Gastroesophageal sphincter (tissue), 4 donors: ENCODE measurements around the gene TDRD6. TPM values are rescaled to one million over a fixed set of nuclear protein-coding genes. Genes with fewer than 3 reads are reported as not detected.

ENCODE experiments used
- ATAC-seq: fragments of 150-250 bp; one replicate; pipeline ENCODE4 v1.9.1; 2016; ENCODE audit warnings: mild to moderate bottlenecking, moderate library complexity
- H3K27ac ChIP-seq, 4 donors: fragments of 200-600 bp; sonication (generic) in 3 of 4; 1 replicate in 3 of 4; 2 replicates in 1 of 4; pipeline ENCODE4 v1.5.1; 2016 to 2019
- H3K27me3 ChIP-seq: fragments of 200-600 bp; sonication (generic); one replicate; pipeline ENCODE4 v1.5.1; 2019
- H3K36me3 ChIP-seq, 2 donors: fragments of 200-600 bp; sonication (generic); one replicate each; pipeline ENCODE4 v1.5.1; 2019; ENCODE audit warnings: control low read depth in 1 of 2
- H3K4me1 ChIP-seq, 3 donors: fragments of 200-600 bp; sonication (generic); 1 replicate in 2 of 3; 2 replicates in 1 of 3; pipeline ENCODE4 v1.5.1; 2016 to 2019; ENCODE audit warnings: control low read depth in 2 of 3
- H3K4me3 ChIP-seq, 2 donors: fragments of 200-600 bp; sonication (generic); one replicate each; pipeline ENCODE4 v1.5.1; 2019; ENCODE audit warnings: mild to moderate bottlenecking in 1 of 2, moderate library complexity in 1 of 2
- H3K9me3 ChIP-seq, 3 donors: fragments of 200-600 bp; sonication (generic); one replicate each; pipeline ENCODE4 v1.5.1; 2017 to 2019; ENCODE audit warnings: control low read depth in 2 of 3
- EP300 ChIP-seq: sonication (generic); formaldehyde crosslinking; IDR thresholded peaks from one replicate; pipeline ENCODE4 v1.6.1; 2017; ENCODE audit warnings: antibody characterized with exemption, mild to moderate bottlenecking
- POLR2A ChIP-seq, 2 donors: fragments of 450-650 bp; IDR thresholded peaks; one replicate each; pipeline ENCODE4 v1.6.1; 2017; ENCODE audit warnings: antibody characterized with exemption in 2 of 2, mild to moderate bottlenecking in 2 of 2, moderate library complexity in 1 of 2
- POLR2AphosphoS5 ChIP-seq: sonication (generic); formaldehyde crosslinking; IDR thresholded peaks from one replicate; pipeline ENCODE4 v1.6.1; 2017; ENCODE audit warnings: antibody characterized with exemption
- WGBS, 2 donors: methylation state at CpG; one replicate each; pipeline ENCODE4 v1.1.5; 2018; ENCODE audit warnings: low coverage in 1 of 2; 5-methylcytosine and 5-hydroxymethylcytosine counted together
- total RNA-seq, 4 donors: library from RNA; depleted of rRNA; stranded (reverse); fragments of >200 nt; gene quantifications; one replicate each; pipeline ENCODE4 v1.1.0, GENCODE V29; 2016
- TF ChIP-seq, protein P1 (sequence below), 4 experiments: fragments of 200-600 bp in 2 of 4; fragments of 450-650 bp in 2 of 4; sonication (generic) in 1 of 4; IDR thresholded peaks; one replicate each; pipeline ENCODE4 v1.5.1; 2017 to 2019; ENCODE audit warnings: antibody characterized with exemption in 4 of 4, mild to moderate bottlenecking in 2 of 4, moderate library complexity in 2 of 4

TDRD6 gene
- total RNA-seq, 4 donors from 2014 or later: 0.15 to 5.1 (median 2.0) TPM

- Histone ChIP-seq H3K27ac (no peak overlapping the region), H3K4me3 (no peak overlapping the region), H3K36me3 (no peaks in the 10 kb centered on the region), H3K4me1 (no peaks in the 10 kb centered on the region), H3K9me3 (no peaks in the 10 kb centered on the region), H3K27me3 (no peaks in the 10 kb centered on the region)
- TF ChIP-seq, protein P1, sequence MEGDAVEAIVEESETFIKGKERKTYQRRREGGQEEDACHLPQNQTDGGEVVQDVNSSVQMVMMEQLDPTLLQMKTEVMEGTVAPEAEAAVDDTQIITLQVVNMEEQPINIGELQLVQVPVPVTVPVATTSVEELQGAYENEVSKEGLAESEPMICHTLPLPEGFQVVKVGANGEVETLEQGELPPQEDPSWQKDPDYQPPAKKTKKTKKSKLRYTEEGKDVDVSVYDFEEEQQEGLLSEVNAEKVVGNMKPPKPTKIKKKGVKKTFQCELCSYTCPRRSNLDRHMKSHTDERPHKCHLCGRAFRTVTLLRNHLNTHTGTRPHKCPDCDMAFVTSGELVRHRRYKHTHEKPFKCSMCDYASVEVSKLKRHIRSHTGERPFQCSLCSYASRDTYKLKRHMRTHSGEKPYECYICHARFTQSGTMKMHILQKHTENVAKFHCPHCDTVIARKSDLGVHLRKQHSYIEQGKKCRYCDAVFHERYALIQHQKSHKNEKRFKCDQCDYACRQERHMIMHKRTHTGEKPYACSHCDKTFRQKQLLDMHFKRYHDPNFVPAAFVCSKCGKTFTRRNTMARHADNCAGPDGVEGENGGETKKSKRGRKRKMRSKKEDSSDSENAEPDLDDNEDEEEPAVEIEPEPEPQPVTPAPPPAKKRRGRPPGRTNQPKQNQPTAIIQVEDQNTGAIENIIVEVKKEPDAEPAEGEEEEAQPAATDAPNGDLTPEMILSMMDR (IDR thresholded peaks at IDR 0.05): no peak
- TF ChIP-seq POLR2A (IDR thresholded peaks at IDR 0.05) (no peak), EP300 (no peak), POLR2AphosphoS5 (no peak)
- WGBS, 2 donors: 66 to 80% methylated on average over 4 of the region's 4 CpGs
- no peak for ATAC-seq
Observed at GRCh38 chr6:46684771-46685170, 2.9 kb upstream of the TDRD6 start.

DNA sequence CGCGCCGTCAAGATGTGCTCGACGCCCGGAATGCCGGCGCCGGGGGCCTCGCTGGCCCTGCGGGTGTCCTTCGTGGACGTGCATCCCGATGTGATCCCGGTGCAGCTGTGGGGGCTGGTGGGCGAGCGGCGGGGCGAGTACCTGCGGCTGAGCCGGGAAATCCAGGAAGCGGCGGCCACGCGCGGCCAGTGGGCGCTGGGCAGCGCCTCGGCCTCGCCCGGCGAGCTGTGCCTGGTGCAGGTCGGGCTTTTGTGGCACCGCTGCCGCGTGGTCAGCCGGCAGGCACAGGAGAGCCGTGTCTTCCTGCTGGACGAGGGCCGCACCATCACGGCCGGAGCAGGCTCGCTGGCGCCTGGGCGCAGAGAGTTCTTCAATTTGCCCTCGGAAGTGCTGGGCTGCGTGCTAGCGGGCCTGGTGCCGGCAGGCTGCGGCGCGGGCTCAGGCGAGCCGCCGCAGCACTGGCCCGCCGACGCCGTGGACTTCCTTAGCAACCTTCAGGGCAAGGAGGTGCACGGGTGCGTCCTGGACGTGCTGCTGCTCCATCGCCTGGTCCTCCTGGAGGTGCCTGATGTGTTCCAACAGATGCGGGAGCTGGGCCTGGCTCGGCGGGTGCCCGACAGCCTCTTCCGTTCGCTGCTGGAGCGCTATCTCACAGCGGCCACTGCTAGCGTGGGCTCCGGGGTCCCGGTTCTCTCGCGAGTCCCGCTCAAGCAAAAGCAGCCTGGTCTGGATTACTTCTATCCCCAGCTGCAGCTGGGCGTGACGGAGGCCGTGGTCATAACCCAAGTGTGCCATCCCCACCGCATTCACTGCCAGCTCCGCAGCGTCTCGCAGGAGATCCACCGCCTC, 656 bp downstream of the TDRD6 start:
- no peaks in the 10 kb centered on the region for H3K9me3 ChIP-seq
- H3K4me1 ChIP-seq: peaks cover 0 to 8% (median 0%) of the 10 kb centered on the region in 3 donors
- H3K27me3 ChIP-seq: no peaks in the 10 kb centered on the region
- no peak overlapping the region for H3K4me3 ChIP-seq
- H3K27ac ChIP-seq: no peak overlapping the region
- TF ChIP-seq POLR2A (IDR thresholded peaks at IDR 0.05): no peak
- ATAC-seq: no peak
- H3K36me3 ChIP-seq: no peaks in the 10 kb centered on the region
- 50% methylated on average over 2 of the region's 85 CpGs; no CpG with 5 or more reads in 1 of the 2 donors for WGBS, 2 donors

DNA sequence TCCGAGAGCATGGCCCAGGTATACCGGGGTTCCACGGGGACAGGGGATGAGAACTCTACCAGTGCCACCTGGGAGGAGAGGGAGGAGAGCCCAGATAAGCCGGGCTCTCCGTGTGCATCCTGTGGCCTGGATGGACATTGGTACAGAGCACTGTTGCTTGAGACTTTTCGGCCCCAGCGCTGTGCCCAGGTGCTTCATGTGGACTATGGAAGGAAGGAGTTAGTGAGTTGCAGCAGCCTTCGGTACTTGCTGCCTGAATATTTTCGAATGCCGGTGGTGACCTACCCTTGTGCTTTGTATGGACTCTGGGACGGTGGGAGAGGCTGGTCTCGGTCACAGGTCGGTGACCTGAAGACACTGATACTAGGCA, 1.3 kb downstream of the TDRD6 start:
- Histone ChIP-seq H3K4me3 (no peak overlapping the region), H3K27ac (no peak overlapping the region), H3K9me3 (no peaks in the 10 kb centered on the region), H3K27me3 (no peaks in the 10 kb centered on the region), H3K4me1 (peaks cover 0 to 8% (median 0%) of the 10 kb centered on the region in 3 donors), H3K36me3 (no peaks in the 10 kb centered on the region)
- 98 to 100% methylated on average over 3 to 8 of the region's 13 CpGs for WGBS, 2 donors
- TF ChIP-seq POLR2A (IDR thresholded peaks at IDR 0.05) (no peak), EP300 (no peak), POLR2AphosphoS5 (no peak)
- TF ChIP-seq, protein P1 (IDR thresholded peaks at IDR 0.05): no peak
- no peak for ATAC-seq

GRCh38 chr6:46689657-46690056, 2.0 kb downstream of the TDRD6 start:
- no peak overlapping the region for H3K4me3 ChIP-seq
- no peaks in the 10 kb centered on the region for H3K36me3 ChIP-seq
- H3K9me3 ChIP-seq: no peaks in the 10 kb centered on the region
- no peak overlapping the region for H3K27ac ChIP-seq
- no peaks in the 10 kb centered on the region for H3K27me3 ChIP-seq
- peaks cover 0 to 8% (median 0%) of the 10 kb centered on the region in 3 donors for H3K4me1 ChIP-seq
- WGBS, 2 donors: 58 to 73% methylated on average over 3 of the region's 3 CpGs
- ATAC-seq: no peak
- TF ChIP-seq EP300 (no peak), POLR2AphosphoS5 (no peak), POLR2A (IDR thresholded peaks at IDR 0.05) (no peak)
- TF ChIP-seq, protein P1 (IDR thresholded peaks at IDR 0.05): no peak

GRCh38 chr6:46690141-46690755, 2.6 kb downstream of the TDRD6 start:
- Histone ChIP-seq H3K27ac (no peak overlapping the region), H3K4me1 (peaks cover 0 to 8% (median 0%) of the 10 kb centered on the region in 3 donors), H3K9me3 (no peaks in the 10 kb centered on the region), H3K27me3 (no peaks in the 10 kb centered on the region), H3K4me3 (no peak overlapping the region), H3K36me3 (no peaks in the 10 kb centered on the region)
- TF ChIP-seq, protein P1 (IDR thresholded peaks at IDR 0.05): no peak
- TF ChIP-seq POLR2A (IDR thresholded peaks at IDR 0.05) (no peak), POLR2AphosphoS5 (no peak), EP300 (no peak)
- WGBS, 2 donors: 53 to 80% methylated on average over 2 of the region's 2 CpGs
- no peak for ATAC-seq
